Activated CD8-positive, alpha-beta memory T cell treated with anti-CD3 and anti-CD28 coated beads for 1 hour (primary cell): ENCODE measurements around the gene CSDE1.

Experiments
- DNase-seq, 2 donors: peaks; one replicate each; pipeline ENCODE4 v3.0.0-alpha.2; 2020; ENCODE audit warnings: low read depth in 1 of 2; ENCODE audit errors: extremely low read depth in 1 of 2

The CSDE1 gene

DNA sequence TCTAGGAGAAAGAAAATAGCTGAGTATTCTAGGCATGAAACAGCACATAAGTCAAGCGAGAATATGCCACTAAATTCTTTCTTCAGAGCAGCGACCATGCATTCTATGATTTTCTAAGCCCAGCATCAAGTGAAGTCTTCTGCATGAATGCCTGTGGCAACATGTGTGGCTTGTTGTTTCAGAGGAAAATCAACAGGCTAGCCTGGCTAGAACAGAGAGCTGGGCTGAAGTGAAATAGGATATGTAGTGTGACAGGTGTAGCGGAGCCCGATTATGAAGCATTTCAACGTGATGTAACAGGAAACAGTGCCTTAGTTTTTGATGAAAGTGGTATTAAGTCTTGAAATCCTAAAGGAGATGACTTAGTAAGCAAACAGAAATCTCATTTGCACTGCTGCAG is 7.0 kb downstream of the CSDE1 start:
- DNase-seq, result no peak

DNA sequence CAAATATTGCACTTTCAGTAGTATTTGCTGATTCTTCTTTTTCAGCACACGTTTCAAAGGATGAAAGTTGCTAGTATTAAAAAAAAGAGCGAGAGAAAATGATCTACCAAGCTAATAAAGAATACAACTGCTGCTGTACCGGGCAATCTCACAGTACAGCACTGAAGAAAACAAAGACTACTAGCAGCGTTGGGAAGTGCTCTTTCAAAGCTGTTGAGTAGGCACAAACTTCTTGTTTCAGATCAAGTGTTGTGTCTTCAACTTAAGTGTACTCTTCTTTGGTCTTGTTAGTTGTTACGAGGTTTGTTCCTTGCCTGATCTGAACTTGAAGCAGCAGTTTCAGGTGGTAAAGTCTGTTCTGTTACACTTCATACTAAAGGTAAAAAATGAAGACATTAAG is 7.9 kb downstream of the CSDE1 start:
- DNase-seq, result no peak

DNA sequence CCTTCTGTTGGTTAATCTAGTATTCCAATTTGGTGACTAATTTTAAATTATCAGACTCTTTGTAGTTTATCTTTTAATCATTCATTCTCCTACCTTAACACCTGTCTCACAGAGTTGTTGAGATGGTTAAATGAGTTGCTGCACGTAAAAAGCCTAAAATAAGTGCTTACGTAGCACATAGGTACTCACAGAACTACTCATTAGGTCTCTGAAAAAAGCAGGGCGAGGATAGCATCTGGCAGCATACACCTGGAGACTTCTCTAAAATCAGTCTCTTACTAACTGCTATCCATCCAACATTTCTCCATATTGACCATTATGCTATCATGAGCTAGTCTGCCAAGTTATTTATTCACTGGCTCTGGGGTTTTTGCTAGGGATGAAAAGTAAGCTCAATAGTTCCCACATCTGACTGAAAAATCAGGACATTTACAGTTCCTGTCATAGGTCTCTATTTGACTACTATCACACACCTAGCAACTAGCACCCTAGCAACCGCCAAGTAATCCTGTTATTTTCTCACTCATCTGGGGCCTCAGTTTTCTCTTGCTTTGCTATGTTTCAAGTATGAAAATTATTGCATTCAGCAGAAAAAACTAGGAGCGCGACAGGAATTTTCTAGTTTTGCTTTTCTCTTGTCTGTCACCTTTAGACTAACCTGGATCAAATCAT is 11.2 kb downstream of the CSDE1 start:
- no peak for DNase-seq

DNA sequence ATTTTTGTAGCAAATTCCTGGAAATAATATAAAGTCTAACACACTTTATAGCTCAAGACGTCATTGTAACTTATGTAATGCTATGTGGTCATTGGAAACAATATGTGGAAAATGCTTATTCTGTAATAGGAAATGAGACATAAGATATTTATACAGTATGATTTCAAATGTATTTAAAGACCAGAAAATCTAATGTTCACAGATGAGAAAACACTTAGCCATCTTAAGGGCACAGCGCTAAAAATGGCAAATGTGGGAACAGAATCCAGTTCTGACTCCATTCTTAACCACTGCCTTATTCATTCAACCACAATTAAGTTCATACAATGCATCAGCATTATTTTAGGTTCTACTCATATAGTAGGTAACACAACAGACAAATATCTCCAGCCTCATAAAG is 12.5 kb downstream of the CSDE1 start:
- no peak for DNase-seq

DNA sequence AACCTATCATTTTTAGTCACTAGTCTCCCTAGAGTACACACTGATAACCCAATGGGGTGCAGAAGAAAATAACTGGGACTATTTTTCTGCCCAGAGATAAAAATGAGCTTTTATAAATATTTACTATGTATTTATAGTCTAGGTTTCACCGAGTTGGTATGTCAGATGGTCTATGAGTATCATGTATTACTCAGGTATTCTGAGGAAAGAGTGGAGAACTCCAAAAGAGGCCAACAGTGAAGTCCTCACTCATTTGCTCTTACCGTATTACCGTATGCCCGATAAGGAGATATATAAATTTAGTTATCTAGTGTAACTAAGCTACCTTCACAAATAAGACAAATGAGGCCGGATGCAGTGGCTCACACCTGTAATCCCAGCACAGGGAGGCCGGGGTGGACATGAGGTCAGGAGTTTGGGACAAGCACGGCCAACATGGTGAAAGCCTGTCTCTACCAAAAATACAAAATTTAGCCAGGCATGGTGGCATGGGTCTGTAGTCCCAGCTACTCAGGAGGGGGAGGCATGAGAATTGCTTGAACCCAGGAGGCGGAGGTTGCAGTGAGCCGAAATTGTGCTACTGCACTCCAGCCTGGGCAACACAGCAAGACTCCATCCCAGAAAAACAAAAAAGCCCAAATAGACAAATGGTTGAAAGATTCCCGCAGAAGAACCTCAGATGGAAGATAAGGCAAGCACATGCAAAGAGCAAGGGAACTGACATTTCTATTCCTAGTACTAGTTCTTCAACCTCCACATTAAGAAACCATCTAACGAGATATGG is 15.6 kb downstream of the CSDE1 start:
- DNase-seq, result no peak

DNA sequence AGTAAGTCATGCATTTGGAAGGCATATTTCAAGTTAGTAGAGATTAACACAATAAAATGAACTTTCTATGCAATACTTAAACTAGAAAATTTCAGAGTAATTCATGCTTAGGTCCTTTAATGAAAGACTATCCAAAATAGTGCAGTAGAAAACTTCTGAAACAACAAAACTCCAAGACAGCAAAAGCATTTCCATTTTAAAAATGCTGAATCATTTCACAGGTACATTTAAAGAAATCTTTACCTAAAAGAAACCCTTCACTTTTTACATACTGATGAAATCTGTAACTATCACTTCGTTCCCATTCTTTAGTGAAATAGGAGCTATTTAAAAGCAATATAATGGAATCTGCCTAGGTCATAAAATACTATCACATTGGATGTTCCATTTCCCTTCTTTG is 17.5 kb downstream of the CSDE1 start:
- DNase-seq, result no peak

DNA sequence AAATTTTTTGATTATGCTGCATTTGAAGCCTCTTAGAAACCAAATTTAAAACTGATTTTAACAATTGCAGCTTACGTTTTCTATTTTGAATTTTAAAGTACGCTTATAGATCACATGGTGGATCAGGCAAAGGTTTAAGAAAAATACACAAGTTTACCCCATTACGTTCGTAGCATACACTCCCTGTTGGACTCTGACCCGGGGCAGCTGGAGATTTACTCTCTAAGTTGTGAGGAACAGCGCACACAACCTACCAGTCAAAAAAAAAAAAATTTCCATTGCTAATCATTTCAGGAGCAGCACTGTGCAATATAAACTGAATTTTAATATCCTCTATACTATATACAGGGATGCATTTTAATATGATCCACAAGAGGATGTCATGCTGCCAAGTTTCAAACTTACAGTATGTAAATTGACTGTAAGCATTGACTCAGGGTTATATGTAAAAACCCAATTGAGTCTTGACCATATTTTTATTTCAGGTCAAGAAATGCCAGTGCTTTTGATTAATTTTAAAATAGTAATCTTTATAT is 20.4 kb downstream of the CSDE1 start:
- DNase-seq, result no peak

DNA sequence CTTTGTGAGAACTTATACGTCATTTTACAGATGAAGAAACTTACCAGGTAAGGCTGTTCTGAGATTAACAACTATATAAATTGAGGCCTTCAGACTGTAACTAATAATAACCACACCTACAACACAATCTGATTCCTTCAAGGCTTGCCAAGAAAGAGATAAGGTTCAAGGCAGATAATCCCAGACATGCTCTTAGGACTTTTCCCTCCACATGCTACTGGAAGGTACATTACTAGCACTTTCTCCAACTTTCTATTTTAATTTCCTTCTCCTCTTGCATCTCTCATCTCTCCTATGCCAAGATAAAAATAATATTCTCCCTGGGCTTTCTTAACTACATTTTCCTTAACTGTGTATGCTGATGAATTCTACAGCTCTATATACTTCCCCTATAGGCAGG is 22.3 kb downstream of the CSDE1 start:
- no peak for DNase-seq

DNA sequence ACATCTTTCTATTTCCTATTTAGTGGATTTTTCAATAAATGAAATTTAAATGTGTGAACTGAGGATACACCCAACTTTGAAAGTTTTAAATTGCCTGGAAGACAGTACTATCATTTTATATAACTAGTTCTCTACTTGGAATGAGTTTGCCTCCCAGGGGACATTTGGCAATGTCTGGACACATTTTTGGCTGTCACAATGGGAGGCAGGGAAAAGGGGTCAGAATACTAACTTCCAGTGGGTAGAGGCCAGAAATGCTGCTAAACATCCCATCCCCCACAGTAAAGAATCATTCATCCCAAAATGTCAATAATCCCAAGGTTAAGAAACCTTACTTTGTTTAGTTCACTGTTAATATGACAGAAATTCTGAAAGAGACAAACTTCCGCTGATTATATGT is 28.0 kb downstream of the CSDE1 start:
- no peak for DNase-seq

DNA sequence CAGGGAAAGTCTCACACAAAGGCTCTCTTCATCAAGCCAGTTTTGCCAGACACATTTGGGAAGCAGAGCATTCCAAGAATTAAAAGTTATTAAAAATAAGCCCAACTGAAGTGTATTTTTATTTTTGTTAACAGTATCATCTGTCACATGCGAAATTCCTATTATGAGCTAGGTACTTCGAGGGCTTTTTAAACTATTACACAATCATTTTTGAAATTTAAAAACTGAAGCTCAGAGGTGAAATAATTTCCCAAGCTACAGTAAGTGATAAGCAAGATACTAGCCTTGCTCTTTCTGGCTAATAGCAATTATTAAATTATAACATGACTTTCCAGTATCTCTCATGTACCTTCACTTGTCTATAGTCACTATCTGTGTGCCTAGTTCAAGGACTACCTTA is 29.2 kb downstream of the CSDE1 start:
- DNase-seq, result no peak

DNA sequence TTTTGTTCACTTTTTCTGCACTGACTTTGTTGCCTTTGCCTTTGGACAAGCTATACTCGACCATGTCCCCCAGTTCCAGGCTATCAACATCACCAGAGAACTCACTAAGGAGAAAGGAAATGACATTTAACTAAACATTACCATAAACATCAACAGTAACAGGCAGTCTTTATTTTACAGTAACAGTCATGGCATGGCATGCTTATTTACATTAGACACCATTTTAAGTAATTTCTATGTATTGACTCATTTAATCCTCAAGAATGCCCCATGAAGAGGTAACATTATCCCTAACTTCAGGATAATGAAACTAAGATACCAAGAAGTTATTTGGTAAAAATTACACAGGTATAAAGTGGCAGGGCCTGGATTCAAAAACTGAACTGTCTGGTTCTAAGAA is 32.6 kb downstream of the CSDE1 start:
- DNase-seq, result no peak

DNA sequence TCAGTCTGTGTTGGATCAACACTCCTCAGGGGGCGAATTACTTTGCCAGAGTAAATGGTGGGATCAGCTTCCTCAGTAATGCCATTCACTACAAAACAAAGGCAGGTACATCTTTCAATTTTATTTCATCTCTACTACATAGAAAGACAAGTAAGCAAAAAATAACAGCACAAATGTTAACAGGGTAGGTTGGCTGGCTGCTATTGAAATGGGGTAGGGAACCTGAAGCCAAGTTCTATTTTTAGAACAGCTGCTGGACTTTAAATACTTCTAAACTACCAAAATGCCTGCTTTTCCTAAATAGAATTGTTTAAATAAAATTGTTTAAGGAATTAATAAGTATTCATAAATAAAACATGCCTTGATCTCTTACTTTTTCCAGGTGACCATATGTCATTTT is 33.9 kb downstream of the CSDE1 start:
- no peak for DNase-seq

DNA sequence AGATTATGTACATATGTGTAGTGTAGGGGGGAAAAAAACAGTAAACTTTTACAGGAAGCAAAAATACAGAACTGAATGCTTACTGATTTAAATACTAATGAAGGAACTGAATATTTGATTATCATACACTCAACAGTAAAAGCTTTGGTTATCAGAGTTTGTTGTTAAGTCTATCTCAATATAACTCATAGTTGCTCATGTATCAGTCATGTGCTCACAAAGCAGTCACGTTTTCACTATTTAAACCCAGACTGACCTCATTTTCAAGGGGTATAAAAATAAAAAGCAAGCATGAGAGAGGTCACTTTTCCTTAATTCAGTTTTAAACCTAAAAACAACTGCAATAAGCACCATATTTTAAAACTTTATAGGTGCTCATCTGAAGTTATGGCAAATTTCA is 34.3 kb downstream of the CSDE1 start:
- no peak for DNase-seq

DNA sequence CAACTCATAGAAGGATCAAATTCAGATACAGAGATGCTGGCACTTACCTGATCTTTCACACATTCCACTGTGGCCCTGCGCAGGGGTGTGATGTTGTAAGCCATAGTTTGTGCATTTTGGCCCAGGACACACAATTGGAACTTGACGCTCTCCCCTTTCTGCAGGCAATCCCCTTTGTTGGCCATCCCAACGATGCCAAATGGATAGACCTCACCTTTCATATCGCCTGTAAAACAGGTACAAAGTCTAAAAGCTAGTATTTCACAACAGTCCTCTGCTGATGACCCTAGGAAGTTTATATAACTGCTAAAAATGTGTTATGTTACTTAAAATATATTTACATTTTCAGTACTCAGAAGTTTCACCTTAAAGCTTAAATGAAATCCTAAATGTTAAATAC is 37.3 kb downstream of the CSDE1 start:
- DNase-seq, result no peak

DNA sequence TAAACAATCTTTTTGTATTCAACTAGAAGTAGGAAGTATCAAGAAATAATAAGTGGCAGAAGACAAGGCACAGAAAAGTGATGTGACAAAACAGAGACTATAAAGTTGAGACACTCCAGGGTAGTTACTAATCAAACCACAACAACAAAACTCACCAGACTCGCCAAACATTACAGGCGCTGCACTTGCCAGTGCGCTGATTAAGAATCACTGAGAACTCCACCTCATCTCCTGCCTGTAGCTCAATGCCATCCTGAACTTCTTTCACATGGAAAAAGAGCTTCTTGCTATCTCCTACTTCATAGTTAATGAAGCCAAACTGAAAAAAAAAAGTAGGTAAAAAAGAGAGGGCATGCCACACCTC is 38.4 kb downstream of the CSDE1 start:
- no peak for DNase-seq

DNA sequence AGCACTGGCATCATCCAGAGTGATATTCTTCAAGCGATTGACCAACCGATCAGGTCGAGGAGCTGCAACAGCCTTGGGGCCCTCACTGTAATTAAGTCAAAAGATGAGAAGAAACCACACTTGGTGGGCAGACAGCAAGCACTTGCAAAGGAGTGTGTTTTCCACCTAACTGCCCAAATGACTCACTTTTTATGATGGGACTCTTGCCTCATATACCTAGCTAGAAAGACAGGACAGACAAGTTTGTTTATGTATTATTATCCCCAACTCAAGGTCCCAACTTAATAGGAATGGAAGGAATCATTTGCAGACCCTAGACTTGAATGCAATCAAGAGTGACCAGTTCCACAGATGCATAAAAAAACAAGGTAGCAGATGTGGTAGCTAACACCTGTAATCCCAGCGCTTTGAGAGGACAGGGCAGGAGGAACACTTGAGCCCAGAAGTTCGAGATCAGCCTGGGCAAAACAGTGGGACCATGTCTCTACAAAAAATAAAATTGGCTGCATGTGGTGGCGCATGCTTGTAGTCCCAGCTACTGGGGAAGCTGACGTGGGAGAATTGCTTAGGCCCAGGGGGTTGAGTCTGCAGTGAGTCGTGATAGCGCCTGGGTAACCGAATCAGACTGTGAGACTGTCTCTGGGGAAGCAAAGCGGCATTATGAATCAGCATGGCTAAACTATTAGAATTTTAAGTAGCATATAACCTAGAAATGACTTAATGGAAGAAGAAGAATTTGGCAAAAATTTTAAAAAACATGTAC is 38.9 kb downstream of the CSDE1 start:
- no peak for DNase-seq

DNA sequence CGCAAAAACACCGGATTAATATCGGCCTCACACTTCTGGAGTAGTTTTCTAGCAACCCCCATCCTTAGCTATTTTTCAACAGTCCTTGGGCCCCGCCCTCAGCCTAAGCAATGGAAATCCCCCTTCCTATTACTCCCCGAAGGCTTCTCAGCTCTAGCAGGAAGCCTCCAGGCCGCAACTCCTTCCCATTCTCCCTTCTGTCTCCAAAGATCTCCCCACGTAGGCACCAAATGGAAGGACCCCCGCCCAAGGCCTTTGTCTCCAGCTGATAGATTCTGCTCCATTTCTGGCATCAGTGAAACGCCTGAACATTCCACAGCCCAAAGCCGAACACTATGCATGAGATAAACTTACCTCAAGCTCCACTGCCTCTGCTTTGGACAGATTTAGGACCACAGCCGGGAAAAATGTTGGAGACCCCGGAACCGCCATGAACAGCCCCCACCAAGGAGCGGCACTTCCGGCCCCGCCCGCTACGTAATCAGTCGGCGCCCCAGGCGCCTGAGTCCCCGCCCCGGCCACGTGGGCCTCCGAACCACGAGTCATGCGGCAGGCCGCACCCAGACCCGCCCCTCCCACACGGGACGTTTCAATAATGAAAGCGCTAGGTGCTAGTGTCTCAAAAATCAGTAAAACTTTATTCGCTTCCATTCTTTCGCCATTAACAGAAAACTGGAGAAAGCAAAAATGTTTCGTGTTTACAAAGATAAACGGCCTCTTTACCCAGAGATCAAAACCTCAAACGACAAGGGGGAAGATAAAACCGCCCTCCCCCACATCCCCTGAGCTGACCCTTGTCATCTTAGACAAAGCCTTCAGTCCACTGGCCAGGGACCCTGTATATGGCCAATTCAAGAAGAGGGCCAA is 41.2 kb downstream of the CSDE1 start, which contains the start of gene NRAS:
NRAS (minus strand) TSS at position 468 of the 867 bp plus-strand sequence. CDS start 611 bp downstream, outside the sequence.
- DNase-seq, result peak; percentile 85 to 97

DNA sequence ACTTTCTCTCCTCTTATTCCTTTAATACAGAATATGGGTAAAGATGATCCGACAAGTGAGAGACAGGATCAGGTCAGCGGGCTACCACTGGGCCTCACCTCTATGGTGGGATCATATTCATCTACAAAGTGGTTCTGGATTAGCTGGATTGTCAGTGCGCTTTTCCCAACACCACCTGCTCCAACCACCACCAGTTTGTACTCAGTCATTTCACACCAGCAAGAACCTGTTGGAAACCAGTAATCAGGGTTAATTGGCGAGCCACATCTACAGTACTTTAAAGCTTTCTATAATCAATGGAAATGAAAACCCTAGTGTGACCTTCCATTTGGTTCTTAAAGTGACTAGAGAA is 41.9 kb downstream of the CSDE1 start:
- no peak for DNase-seq

DNA sequence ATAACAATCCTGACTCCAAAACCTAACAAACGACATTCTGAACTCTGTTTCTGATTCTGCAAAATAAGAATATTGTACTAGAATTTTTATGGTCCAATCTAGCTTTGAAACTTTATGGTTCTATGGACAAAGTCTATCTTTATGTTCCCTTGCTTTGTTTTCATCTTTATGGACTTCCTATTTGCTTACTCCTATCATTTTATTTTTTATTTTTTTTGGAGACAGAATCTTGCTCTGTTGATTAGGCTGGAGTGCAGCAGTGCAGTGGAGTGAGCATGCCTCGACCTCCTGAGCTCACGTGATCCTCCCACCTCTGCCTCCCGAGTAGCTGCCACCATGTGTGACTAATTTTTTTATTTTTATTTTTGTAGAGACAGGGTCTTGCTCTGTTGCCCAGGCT is 44.8 kb downstream of the CSDE1 start:
- no peak for DNase-seq

DNA sequence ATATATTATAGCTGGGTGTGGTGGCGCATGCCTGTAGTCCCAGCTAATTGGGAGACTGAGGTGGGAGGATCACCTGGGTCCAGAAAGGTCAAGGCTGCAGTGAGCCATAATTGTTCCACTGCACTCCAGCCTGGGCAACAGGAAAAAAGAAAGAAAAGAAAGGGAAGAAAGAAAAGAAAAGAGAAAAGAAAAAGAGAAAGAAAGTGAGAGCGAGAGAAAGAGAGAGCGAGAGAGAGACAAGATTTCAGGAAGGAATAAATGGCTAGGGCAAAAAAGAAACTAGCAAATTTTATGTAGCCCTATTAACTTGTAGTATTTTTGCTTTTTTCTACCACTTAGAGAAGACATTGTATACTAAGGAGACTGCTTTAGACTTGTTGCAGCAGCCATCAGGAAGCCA is 47.4 kb downstream of the CSDE1 start:
- no peak for DNase-seq

DNA sequence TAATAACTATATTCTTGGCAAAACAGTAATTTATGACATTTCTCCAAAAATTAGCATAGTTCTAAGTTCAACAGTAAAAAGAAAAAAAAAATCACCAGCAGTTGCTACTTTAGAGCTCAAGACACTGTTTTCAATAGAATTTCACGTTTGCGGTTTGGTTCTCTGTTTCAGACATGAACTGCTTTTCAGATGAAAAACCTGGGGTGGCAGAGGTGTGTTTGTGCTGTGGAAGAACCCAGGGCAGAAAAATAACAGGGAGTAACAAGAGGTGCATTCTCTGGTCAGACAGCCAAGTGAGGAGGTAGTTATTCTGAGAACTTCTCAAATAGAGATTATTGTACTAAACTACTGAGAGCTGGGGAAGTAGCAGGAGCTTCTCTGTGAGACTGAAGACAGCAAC is 50.2 kb downstream of the CSDE1 start:
- DNase-seq, result no peak
